GM12878 (cell line): ENCODE results near the gene RHOF. TPM values are rescaled to one million over a fixed set of nuclear protein-coding genes. Genes with fewer than 3 reads are reported as not detected.

Experiments
- ATAC-seq: fragments of 200-7000 bp; cut with Tn5 transposase; 3 replicates; pipeline ENCODE4 v1.9.1; 2020; ENCODE audit warnings: mild to moderate bottlenecking, moderate library complexity
- BruUV-seq: library from RNA; stranded (reverse); fragments of 400-500 nt; replicated peaks from 2 replicates; lab custom pipeline; 2021; lab: Mats Ljungman, UMichigan
- CTCF ChIA-PET: fragments of 300-600 bp; sonication (Branson Sonifier 250); formaldehyde crosslinking; extraction: SDS; loops from one replicate; lab custom pipeline; 2021; ENCODE audit warnings: inconsistent platforms; lab: Yijun Ruan, JAX
- POLR2A ChIA-PET: fragments of 350-600 bp; formaldehyde crosslinking; extraction: SDS; loops from one replicate; lab custom pipeline; 2021; ENCODE audit warnings: inconsistent platforms; lab: Charles Lee
- RAD21 ChIA-PET: fragments of 300-600 bp; sonication (Branson Sonifier 250); formaldehyde crosslinking; loops from one replicate; lab custom pipeline; 2023; ENCODE audit warnings: antibody characterized with exemption; ENCODE audit not compliant: unreplicated experiment; lab: Charles Lee
- SMC1A ChIA-PET: fragments of 300-600 bp; sonication (Branson Sonifier 250); formaldehyde crosslinking; loops from one replicate; lab custom pipeline; 2023; ENCODE audit not compliant: unreplicated experiment, uncharacterized antibody; lab: Charles Lee
- DNase-seq: peaks from one replicate; pipeline ENCODE4 v3.0.0-alpha.2; 2011; ENCODE audit warnings: low read depth, low spot score
- FAIRE-seq: peaks from 3 replicates; lab custom pipeline; 2011; peaks lifted over from hg19 to GRCh38; lab: Jason Lieb, UNC
- H2AFZ ChIP-seq: 2 replicates; pipeline ENCODE4 v1.6.0; 2011; ENCODE audit warnings: low read depth, low read length, control low read depth; ENCODE audit not compliant: control insufficient read depth
- H3K27ac ChIP-seq: 2 replicates; pipeline ENCODE4 v1.5.1; 2011; ENCODE audit warnings: control low read depth; ENCODE audit not compliant: control insufficient read depth, insufficient read depth
- H3K27me3 ChIP-seq, 2 experiments: replicated peaks in 1 of 2; 2 replicates each; pipeline versions ENCODE4 v1.6.0 to v1.6.1; 2011; ENCODE audit warnings: low read length in 1 of 2; ENCODE audit not compliant: control insufficient read depth in 2 of 2, insufficient read depth in 2 of 2
- H3K36me3 ChIP-seq, 2 experiments: 2 replicates each; pipeline ENCODE4 v1.5.1; 2011; ENCODE audit warnings: low read length in 1 of 2; ENCODE audit not compliant: control insufficient read depth in 2 of 2, insufficient read depth in 2 of 2
- H3K4me1 ChIP-seq: 2 replicates; pipeline ENCODE4 v1.6.1; 2011; ENCODE audit warnings: mild to moderate bottlenecking, low read length, moderate library complexity, mixed read lengths; ENCODE audit not compliant: control insufficient read depth, insufficient read depth
- H3K4me2 ChIP-seq: 2 replicates; pipeline ENCODE4 v1.6.0; 2011; ENCODE audit warnings: control low read depth; ENCODE audit not compliant: control insufficient read depth, insufficient read depth
- H3K4me3 ChIP-seq: fragments of 200-600 bp; sonication (generic); 2 replicates; pipeline ENCODE4 v1.5.1; 2016
- H3K79me2 ChIP-seq: 2 replicates; pipeline ENCODE4 v1.6.0; 2011; ENCODE audit warnings: low read length; ENCODE audit not compliant: control insufficient read depth, insufficient read depth
- H3K9ac ChIP-seq: 2 replicates; pipeline ENCODE4 v1.8.0; 2011; ENCODE audit warnings: low read length, control low read depth, mixed read lengths; ENCODE audit not compliant: control insufficient read depth, insufficient read depth
- H3K9me3 ChIP-seq: replicated peaks from 3 replicates; pipeline ENCODE4 v1.5.1; 2011; ENCODE audit warnings: mild to moderate bottlenecking, low read length; ENCODE audit not compliant: control insufficient read depth, insufficient read depth
- H4K20me1 ChIP-seq: 2 replicates; pipeline ENCODE4 v1.6.0; 2011; ENCODE audit not compliant: control insufficient read depth, insufficient read depth
- BHLHE40 ChIP-seq, 2 experiments: fragments of 450-650 bp in 1 of 2; IDR thresholded peaks; 2 replicates each; pipeline ENCODE4 v1.6.1; 2011 to 2017; ENCODE audit warnings: low read depth in 2 of 2, borderline replicate concordance in 1 of 2, improper control_type of control experiment in 1 of 2, low read length in 1 of 2, mild to moderate bottlenecking in 1 of 2
- CHD4 ChIP-seq: fragments of 200-600 bp; sonication (generic); IDR thresholded peaks from 2 replicates; pipeline ENCODE4 v1.6.1; 2016; ENCODE audit warnings: mild to moderate bottlenecking
- NRF1 ChIP-seq: conservative IDR thresholded peaks from 2 replicates; pipeline ENCODE4 v1.6.1; 2011; ENCODE audit warnings: mild to moderate bottlenecking, low read depth, low read length, improper control_type of control experiment
- POLR2A ChIP-seq: IDR thresholded peaks from 2 replicates; pipeline ENCODE4 v1.6.1; 2011; ENCODE audit warnings: low read depth, mild to moderate bottlenecking, low read length
- ZZZ3 ChIP-seq: IDR thresholded peaks from 2 replicates; pipeline ENCODE4 v1.6.1; 2011; ENCODE audit warnings: low read depth; ENCODE audit not compliant: control insufficient read depth, insufficient read length
- WGBS: methylation state at CpG from one replicate; pipeline ENCODE4 v1.1.6; 2016; ENCODE audit warnings: low lambda C conversion rate; ENCODE audit not compliant: insufficient replicate concordance, insufficient coverage; ENCODE audit errors: missing lambda C conversion rate; 5-methylcytosine and 5-hydroxymethylcytosine counted together
- in situ Hi-C: fragments of 300-500 bp; cut with MboI; formaldehyde crosslinking; loops from 9 replicates; pipeline ENCODE4 v1.14.3; 2018; ENCODE audit warnings: mixed read lengths
- intact Hi-C: fragments of 100-400 bp; cut with micrococcal nuclease; formaldehyde crosslinking; loops from one replicate; pipeline ENCODE4 v1.14.2; 2022; ENCODE audit not compliant: unreplicated experiment
- polyA plus RNA-seq, 11 experiments: library from polyadenylated mRNA; depleted of rRNA in 4 of 11; unstranded in 6 of 11; stranded (reverse) in 5 of 11; fragments of >200 nt; fragmentation: Nextera tagmentation in 4 of 11; fragmentation: Illumina TruSeq in 1 of 11; extraction: Ambion mirVana in 4 of 11; extraction: Trizol in 1 of 11; gene quantifications; 1 replicate in 1 of 11; 2 replicates in 10 of 11; pipeline versions ENCODE4 v1.2.1 to v1.2.3, GENCODE V29; 2011 to 2016; ENCODE audit warnings: inconsistent platforms in 2 of 11, missing spikeins in 2 of 11, low read depth in 1 of 11
- total RNA-seq, 4 experiments: library from RNA; depleted of rRNA in 3 of 4; stranded (reverse); fragments of >200 nt in 3 of 4; fragmentation: Illumina TruSeq in 1 of 4; extraction: Trizol in 1 of 4; gene quantifications; 2 replicates each; pipeline versions ENCODE4 v1.2.1 to v1.2.3, GENCODE V29; 2013 to 2021

Gene RHOF
- total and polyA plus RNA-seq, 10 of the 15 experiments (the other 5 are each of a cell fraction or from before 2014, with no cell fraction given), result 6.1 to 78.7 (median 39.7) TPM

DNA sequence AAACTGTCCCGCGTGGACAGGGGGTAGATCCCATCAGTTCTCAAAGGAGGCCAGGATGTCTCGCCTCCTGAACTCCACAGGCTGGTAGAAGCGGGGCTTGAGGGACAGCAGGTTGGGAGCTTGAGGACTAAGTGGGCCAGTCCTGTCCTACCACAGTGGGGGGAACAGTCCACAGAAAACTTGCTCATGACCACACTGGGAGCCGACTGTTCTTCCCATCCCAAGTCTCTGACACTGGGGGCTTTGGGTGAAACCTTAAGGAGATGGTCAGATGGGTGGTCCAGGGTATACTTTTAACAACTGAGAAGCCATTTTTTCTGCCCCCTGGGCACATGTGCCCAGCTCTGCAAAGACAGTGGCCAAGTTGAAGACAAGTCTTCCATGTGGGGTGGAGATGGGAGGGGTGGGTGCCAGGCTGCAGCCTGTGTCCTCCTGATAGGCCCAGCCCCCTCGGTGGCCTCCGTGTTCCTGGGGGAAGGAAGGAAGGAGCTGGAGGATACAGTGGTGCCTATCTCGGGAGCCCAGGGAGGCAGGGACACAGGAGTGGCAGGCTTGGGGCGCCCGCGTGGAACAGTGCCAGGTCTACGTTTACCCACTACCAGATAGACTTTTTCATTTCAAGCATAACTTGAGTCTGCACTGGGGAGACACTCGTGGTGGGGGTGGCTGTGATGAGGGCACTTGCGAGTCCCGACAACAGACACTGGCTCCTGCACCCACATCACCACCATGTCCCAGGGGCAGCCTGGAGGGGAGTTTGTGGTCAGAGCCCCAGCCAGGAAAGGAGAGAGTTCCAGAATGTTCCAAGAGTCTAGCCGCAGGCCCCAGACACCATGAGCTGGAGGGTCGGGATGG is 14.7 kb downstream of the RHOF start:
- POLR2A ChIA-PET, result interaction anchor here (0.6 to 3.5 kb wide), 3 partner anchors 16 to 225 kb away, joined by 3 to 26 read pairs (median 3); partner anchors contain the start of gene RHOF
- in situ Hi-C loops, result no loop called here
- no peak overlapping the region for H3K4me2 ChIP-seq
- H3K4me1 ChIP-seq, result peaks cover 38% of the 10 kb centered on the region
- 86% methylated on average over 16 of the region's 17 CpGs for WGBS
- no peak overlapping the region for H3K27ac ChIP-seq
- no peak overlapping the region for H3K9ac ChIP-seq
- H3K79me2 ChIP-seq, result peaks cover 25% of the 10 kb centered on the region
- H3K4me3 ChIP-seq, result no peak overlapping the region
- SMC1A ChIA-PET, result interaction anchor here (1.6 to 3.9 kb wide), 2 partner anchors 15 to 34 kb away, joined by 3 to 57 read pairs; partner anchors contain the start of gene RHOF
- no TSS peak for BruUV-seq
- no peaks in the 10 kb centered on the region for H3K9me3 ChIP-seq
- RAD21 ChIA-PET, result interaction anchor here (11.5 kb wide), 1 partner anchor 13 kb away, joined by 230 read pairs; the partner anchor contains the start of gene RHOF
- intact Hi-C loops, result no loop called here
- CTCF ChIA-PET, result interaction anchor here (1.1 to 15.0 kb wide), 3 partner anchors 13 to 66 kb away, joined by 3 to 492 read pairs (median 6); partner anchors contain the start of genes RHOF and TMEM120B
- DNase-seq (no peak), ATAC-seq (no peak)
- peaks cover 18 to 26% of the 10 kb centered on the region in 2 experiments for H3K36me3 ChIP-seq
- no peak overlapping the region for H2AFZ ChIP-seq
- no peak for TF ChIP-seq NRF1
- no peak for TF ChIP-seq CHD4
- TF ChIP-seq POLR2A, result peak; percentile 53
- TF ChIP-seq BHLHE40 (IDR thresholded peaks at IDR 0.05; ENCODE audit: borderline replicate concordance in 1 of 2, low read depth in 2 of 2, low read length in 1 of 2), result no peak
- TF ChIP-seq ZZZ3, result no peak
- TF ChIP-seq, all 136 proteins: peak for 1
- H4K20me1 ChIP-seq, result no peaks in the 10 kb centered on the region
- no peaks in the 10 kb centered on the region for H3K27me3 ChIP-seq
- no peak for FAIRE-seq
